NAMALWA (cell line): ENCODE data around the gene RAPGEF3.

Experiments
- DNase-seq: peaks from one replicate; pipeline ENCODE4 v3.0.0-alpha.2; 2015; ENCODE audit warnings: low spot score

The RAPGEF3 gene

DNA sequence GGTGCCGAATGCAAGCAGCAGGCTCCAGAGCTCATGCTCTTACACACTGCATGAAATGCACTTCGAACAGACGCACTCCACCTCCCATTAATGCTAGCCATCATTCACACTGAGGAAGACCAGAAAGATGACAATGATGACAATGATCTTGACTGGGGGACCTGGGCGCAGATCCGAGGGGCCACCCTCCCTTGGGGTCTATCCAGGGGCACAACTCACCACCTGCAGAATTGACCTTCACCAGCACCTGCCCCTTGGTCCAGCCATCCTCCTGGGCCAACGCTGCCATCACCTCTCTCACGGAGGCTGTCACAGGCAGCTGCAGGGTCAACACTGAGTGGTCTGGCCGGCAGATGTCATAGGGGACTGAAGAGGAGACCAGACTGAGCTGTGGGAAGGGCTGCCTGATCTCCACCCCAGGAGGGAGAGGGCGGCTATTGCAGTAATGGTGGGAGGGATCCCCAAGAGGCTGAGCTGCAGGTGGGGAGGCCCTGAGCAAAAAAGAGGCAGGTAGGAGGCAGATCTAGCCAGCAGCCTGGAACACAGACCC, 15.3 kb downstream of the RAPGEF3 start:
- no peak for DNase-seq

- DNase-seq, result peak; percentile 74
Measured at GRCh38 chr12:47742253-47742825, 16.3 kb downstream of the RAPGEF3 start.

DNA sequence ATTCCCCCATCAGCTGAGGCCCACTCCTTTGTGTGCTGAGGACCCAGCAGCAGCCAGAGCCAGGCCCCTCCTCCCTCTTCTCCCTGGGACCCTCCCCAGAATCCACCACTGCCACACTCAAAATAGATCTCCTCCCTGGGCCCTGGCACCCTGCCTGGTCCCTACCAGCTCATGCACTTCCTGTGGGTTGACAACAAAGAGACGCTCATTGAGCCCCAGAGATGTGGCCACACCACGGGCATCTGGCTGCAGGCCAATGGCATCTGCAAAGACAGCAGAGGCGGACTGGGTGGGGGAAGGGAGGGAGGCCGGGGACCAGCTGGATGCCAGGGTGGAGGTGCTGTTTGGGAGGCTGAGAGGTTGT, 17.4 kb downstream of the RAPGEF3 start:
- DNase-seq, result peak; percentile 89

DNA sequence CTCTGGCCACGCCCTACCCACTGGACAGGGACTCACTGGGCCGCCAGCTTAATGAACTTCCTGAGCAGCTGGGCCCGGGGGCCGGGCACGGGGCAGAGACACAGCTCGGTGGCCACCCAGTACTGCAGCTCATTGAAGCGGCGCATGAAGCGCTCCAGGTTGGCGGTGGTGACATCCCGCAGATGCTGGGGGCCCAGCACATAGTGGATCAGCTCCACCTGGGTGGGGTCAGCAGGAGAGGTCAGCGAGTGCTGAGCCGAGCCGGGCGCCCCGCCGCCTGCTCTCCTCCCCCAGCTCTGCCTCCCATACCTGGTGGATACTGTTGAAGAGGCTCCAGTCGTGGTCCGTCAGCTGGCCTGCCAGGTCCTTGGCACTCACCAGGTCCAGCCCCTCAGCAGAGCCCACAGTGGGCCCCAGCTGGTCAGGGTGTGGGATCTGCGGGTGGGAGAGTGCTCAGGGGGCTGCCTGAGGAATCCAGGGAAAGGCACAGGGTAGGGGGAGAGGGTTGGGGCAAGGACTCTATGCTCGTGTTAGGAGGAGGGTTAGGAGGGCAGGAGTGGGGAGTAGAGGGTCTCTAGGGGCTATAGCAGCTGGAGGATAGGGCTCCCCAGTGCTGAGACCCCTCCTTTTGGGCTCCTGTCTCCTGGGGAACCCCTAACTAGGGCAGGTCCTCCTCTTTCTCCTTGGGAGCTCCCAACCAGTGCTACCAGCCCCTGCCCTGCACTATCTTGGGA, 17.9 kb downstream of the RAPGEF3 start:
- DNase-seq, result peak; percentile 70

- DNase-seq, result peak; percentile 63
Measured at GRCh38 chr12:47739979-47740378, 18.7 kb downstream of the RAPGEF3 start.

GRCh38 chr12:47739297-47739696, 19.4 kb downstream of the RAPGEF3 start:
- no peak for DNase-seq

DNA sequence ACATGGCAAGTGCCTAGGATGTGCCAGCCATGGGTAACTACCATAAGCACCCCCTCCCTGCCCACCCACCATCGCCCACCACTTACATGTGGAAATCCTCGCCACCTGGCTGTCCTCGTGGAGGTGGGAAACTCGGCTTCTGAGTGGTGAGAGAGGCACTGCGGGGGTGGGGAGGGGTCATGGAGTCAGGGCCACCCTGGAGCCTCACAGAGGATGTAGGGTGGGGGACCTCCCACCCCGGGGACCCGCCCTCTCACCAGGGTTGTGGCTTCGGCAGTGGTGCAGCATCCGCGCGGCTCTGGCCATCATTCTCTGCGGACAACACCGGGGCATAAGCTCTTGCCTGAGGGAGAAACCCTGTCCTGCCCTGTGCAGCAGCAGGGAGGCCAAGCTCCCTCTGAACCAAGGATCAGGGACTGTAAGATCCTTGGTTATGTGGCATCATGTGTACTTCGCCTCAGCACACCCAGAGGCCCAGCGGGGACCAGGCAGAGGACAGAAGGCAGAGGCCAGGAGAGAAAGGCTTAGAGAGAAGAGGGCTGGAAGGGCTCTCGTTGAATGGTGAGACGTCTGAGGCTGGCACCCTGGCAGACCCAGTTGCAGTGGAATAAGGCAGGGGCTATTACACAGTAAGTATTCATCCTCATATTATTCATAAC, 20.6 kb downstream of the RAPGEF3 start:
- DNase-seq, result no peak

GRCh38 chr12:47736877-47737676, 21.6 kb downstream of the RAPGEF3 start:
- no peak for DNase-seq

GRCh38 chr12:47736216-47736615, 22.5 kb downstream of the RAPGEF3 start:
- DNase-seq, result no peak

DNA sequence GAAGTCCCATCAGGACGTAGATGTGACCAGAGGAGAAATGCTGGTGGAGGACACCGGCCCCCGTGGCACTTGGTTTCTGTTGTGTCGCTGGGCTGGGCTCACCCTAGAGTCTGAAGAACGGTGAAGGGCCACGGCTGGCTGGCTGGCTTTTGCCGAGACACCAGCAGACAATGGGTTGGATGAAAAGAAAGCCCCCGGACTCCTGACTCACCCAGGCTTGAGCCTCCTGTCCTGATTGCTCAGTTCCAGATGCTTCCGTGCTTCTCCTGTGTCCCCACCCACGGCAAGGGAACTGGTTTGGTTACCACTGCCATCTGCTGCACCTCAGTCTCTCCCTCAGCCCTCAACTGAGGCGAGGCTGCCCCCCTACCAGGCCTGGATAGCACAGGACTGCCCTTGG, 23.0 kb downstream of the RAPGEF3 start:
- DNase-seq, result no peak

DNA sequence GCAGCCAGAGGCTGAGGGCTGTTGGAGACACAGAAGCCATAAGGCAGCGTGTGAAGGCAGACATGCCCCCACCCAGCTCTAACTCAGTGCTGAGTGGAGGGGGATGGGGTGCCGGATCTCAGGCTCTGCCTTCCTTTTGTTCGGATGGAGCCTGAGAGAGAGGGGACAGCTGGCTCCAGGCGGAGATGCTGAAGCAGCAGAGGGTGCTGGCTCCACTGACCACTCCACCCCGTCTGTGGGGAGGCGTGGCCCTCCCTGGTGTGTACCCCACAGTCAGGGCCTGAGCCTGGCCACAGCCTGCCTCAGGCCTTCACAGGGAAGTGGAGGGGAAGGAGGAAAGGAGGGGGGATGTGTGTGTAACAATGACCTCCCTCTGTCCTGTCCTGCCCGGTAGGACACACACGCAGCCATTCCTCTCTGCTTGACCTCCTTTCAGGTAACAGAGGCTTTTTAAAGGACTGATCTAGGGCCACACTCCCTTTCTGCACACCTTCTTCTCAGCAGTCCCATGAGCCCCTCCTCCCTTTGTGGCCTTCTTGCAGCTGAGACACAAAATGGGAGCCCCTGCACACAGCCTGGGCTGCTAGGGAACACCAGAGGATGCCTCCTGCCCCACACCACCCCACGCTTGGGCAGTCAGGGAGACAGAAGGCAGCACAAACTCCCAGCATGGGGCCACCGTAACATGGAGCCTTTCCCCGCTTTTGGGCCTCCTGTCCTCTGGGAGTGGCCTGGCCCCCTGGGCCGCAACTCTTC, 23.8 kb downstream of the RAPGEF3 start:
- no peak for DNase-seq

GRCh38 chr12:47733142-47733541, 25.5 kb downstream of the RAPGEF3 start:
- no peak for DNase-seq

GRCh38 chr12:47732504-47732903, 26.2 kb downstream of the RAPGEF3 start:
- no peak for DNase-seq

DNA sequence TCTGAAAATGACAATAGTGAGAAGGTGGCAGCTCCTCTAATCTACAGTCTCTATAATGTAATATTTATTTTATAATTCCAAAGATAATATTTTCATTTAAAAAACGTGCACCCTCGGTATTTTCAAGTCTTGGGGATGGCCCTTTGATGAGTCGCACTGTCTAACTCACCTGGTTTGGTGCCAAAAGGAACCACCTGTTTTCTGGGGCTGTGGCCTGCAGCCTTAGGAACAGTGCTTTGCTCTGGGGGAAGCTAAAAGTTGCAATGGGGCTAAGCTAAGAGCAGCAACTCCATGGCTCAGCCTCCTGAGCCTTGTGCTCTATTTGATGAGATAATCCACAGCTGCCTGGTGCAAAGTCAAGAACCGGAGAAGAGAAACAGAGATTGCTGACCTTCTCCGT, 27.0 kb downstream of the RAPGEF3 start:
- no peak for DNase-seq

- DNase-seq, result no peak
Measured at GRCh38 chr12:47730341-47730744, 28.3 kb downstream of the RAPGEF3 start.

DNA sequence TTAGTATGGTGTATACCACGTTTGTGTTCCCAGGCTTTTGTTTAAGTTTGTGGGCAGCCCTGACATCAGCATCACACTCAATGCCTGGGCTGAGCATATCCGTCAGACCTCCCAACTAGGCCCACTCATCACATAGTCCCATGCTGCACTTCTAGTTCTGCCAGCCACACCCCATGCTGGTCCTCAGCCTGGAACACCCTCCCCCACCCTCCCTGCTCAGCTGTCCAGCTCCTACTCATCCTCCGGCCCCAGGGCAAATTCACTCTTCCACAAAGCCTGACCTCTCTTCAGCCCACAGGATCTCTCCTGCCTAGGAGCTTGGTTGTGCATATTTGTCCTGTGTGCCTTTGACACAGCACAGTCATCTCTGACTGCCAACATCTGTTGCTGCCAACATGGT, 29.4 kb downstream of the RAPGEF3 start:
- no peak for DNase-seq

DNA sequence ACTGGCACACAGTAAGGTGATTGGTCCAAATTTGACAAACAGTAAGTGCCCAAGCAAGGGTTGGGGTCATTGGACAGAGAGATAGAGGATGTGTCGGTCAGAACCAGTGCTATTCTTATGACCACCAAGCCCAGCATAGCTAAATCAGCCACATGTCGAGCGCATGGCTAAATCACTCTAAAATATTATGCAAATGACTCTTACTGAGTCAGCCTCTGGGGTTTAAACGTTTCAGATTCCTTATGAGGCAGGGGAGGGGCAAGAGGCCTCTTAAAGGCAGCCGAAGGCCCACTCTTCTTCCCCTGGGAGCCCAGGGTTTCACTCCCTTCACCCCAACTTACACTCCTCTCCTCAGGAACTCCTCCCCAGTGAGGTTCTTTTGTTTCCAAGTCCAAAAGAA, 32.8 kb downstream of the RAPGEF3 start:
- DNase-seq, result peak; percentile 67

DNA sequence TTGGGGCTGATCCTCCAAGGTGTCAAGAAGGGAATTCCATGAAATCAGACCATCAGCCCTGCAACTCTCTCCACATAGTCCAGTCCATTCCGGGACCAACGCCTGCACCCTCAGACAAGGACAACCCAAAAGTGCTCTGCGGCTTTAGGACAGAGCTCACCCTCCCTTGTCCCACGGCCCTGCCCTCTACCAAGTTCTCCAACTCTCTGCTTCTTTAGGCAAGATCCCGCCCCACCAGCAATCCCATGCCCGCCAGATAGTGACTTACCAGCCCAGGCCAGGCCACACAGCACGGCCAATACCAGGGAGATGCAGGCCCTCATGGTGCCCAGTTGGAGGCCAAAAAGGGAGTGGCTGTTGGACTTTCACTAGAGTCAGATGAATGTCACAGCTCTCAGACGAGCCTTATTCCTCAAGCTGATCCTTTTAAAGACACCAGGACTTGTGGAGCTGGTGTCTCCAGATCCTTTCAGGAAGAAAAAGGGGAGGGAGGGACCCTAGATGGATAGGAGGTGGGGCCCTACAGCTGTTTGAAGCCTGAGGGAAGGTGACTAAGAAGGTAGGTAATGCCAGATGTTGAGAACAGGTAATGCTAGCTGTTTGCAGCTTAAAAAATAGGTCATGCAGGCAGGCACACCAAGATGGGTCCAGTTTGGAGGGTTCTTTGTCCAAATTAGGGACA, 33.4 kb downstream of the RAPGEF3 start, which contains the start of gene ENDOU:
TSS of gene ENDOU (minus strand) at position 400 of the 682 bp plus-strand sequence. CDS start at position 323, 77 bp downstream.
- no peak for DNase-seq

- DNase-seq, result no peak
Measured at GRCh38 chr12:47722941-47723631, 35.6 kb downstream of the RAPGEF3 start.

DNA sequence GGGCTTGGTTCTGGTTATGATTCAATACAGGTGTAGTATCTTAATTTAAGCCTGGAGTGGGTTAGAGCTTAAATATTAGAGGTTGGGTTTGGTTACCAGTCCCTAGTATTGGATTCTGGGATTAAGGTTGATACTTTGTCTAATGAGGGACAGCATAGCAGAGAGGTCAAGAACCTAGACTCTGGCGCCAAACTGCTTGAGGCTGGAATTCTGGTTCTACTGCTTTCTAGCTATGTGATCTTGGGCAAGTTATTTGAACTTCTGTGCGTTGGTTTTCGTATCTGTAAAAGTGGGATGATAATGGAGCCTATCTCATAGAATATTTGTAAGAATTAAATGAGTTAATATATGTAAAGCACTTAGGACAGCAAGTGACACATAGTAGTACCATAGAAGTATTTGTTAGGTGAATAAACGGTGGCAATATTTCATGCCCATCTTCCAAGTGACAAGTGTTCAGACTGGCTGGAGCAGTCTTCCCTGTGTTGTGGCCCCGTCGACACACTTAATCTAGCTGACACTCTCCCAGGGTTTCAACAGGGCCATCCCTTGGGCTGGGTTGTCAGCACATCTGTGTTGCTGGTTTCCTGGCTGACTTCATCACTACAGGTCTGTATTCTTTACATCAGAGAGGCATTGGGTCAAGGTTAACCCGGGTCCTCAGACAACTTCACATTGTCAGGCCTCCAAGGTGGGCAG, 36.4 kb downstream of the RAPGEF3 start:
- DNase-seq, result no peak
